Measurements from ENCODE around the gene TRIM3. TPM values are rescaled to one million over a fixed set of nuclear protein-coding genes. Genes with fewer than 3 reads are reported as not detected.

Gene TRIM3
- total RNA-seq, 1 experiment from 2014 or later = 14.4 TPM

DNA sequence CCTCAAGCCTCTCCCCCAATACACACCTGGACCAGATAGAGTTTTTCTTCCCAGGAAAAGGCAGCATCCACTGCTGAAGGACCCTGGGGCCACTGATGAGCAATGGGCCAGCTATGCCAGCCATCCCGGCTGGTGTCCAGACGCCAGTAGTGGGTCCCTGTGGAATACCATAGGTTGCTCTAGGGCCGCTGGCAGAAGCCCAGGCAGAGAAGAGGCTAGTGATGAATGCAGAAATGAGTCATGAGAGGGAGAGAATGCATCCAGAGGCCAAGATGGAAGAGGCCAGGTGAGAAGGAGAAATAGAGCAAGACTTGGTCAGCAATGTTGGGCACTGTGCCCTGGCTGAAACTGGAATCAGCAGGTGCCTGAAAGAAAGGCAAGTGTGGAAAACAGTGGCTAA, 41.9 kb downstream of the TRIM3 start:
- no peaks in the 10 kb centered on the region for H3K9me3 ChIP-seq (ENCODE audit: control insufficient read depth, low read depth, low read length)
- H4K20me1 ChIP-seq (ENCODE audit: control insufficient read depth, insufficient read depth, insufficient read length) = no peaks in the 10 kb centered on the region
- no peak overlapping the region for H3T11ph ChIP-seq (ENCODE audit: low read length)
- no peak overlapping the region for H3K23ac ChIP-seq (ENCODE audit: insufficient read length, low read depth, low read length)
- H3K4me1 ChIP-seq (ENCODE audit: insufficient read depth, low read length) = no peaks in the 10 kb centered on the region; the same call in 1 of the 2 replicates
- no peak overlapping the region for H3K27ac ChIP-seq (ENCODE audit: insufficient read length, low read depth, low read length)
- H3K79me2 ChIP-seq (ENCODE audit: insufficient read depth, low read length) = no peaks in the 10 kb centered on the region
- DNase-seq = no peak
- H3K14ac ChIP-seq (ENCODE audit: insufficient read depth, low read length) = no peak overlapping the region
- H3K9ac ChIP-seq (ENCODE audit: extremely low read depth, insufficient read length, low read length) = no peak overlapping the region
- H3K79me1 ChIP-seq (ENCODE audit: insufficient read depth, low read depth, low read length, poor library complexity, severe bottlenecking) = no peaks in the 10 kb centered on the region
- H2BK12ac ChIP-seq (ENCODE audit: insufficient read length, low read depth, low read length) = no peak overlapping the region
- no peak overlapping the region for H3K18ac ChIP-seq (ENCODE audit: insufficient read length, low read depth, low read length)
- H4K8ac ChIP-seq (replicated peaks; ENCODE audit: insufficient read length, low read depth, low read length) = no peak overlapping the region
- no peaks in the 10 kb centered on the region; a peak in 1 of 5 replicates for H3K9me3 Mint-ChIP-seq
- no peak overlapping the region for H3K4ac ChIP-seq (ENCODE audit: low read depth, low read length)
- H3K36me3 Mint-ChIP-seq (ENCODE audit: insufficient read depth in 1 of 3, low read depth in 3 of 3) = no peaks in the 10 kb centered on the region; a peak in 1 of 7 replicates
- no peak overlapping the region for H3K4me3 Mint-ChIP-seq
- no peak overlapping the region for H4K5ac ChIP-seq (ENCODE audit: insufficient read length, low read depth, low read length)
- H3K4me1 Mint-ChIP-seq = peaks cover 12% of the 10 kb centered on the region in 2 experiments
- WGBS (ENCODE audit: extremely low coverage, insufficient read length, low lambda C conversion rate) = no CpG with 5 or more reads among the region's 3 CpGs
- no peak overlapping the region for H3K27ac Mint-ChIP-seq
- H3K27me3 ChIP-seq (ENCODE audit: insufficient read depth, low read length) = no peaks in the 10 kb centered on the region
- no peak overlapping the region for H4K91ac ChIP-seq (ENCODE audit: insufficient read length, low read depth, low read length)
- no peak overlapping the region for H2BK20ac ChIP-seq (ENCODE audit: low read depth, low read length, poor library complexity, severe bottlenecking)
- H2AFZ ChIP-seq (ENCODE audit: low read length) = no peak overlapping the region
- no peaks in the 10 kb centered on the region for H3K23me2 ChIP-seq (ENCODE audit: insufficient read length, low read depth, low read length, poor library complexity, severe bottlenecking)
- no peak overlapping the region for H2BK120ac ChIP-seq (ENCODE audit: low read depth, low read length, poor library complexity, severe bottlenecking)
- no peak overlapping the region for H2BK5ac ChIP-seq (ENCODE audit: insufficient read length, low read length)
- TF ChIP-seq, protein P1, sequence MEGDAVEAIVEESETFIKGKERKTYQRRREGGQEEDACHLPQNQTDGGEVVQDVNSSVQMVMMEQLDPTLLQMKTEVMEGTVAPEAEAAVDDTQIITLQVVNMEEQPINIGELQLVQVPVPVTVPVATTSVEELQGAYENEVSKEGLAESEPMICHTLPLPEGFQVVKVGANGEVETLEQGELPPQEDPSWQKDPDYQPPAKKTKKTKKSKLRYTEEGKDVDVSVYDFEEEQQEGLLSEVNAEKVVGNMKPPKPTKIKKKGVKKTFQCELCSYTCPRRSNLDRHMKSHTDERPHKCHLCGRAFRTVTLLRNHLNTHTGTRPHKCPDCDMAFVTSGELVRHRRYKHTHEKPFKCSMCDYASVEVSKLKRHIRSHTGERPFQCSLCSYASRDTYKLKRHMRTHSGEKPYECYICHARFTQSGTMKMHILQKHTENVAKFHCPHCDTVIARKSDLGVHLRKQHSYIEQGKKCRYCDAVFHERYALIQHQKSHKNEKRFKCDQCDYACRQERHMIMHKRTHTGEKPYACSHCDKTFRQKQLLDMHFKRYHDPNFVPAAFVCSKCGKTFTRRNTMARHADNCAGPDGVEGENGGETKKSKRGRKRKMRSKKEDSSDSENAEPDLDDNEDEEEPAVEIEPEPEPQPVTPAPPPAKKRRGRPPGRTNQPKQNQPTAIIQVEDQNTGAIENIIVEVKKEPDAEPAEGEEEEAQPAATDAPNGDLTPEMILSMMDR (conservative IDR thresholded peaks at IDR 0.05) = no peak
- H2AK5ac ChIP-seq (ENCODE audit: insufficient read length, low read length) = no peak overlapping the region
- peaks cover 2% of the 10 kb centered on the region for H3K27me3 Mint-ChIP-seq (ENCODE audit: low read depth)
- no peak overlapping the region for H2BK15ac ChIP-seq (ENCODE audit: low read depth, low read length)
- H3K4me2 ChIP-seq (ENCODE audit: insufficient read depth, insufficient read length, low read length) = no peak overlapping the region
- H3K56ac ChIP-seq (ENCODE audit: insufficient read length, low read depth, low read length) = no peak overlapping the region

Data from H9 (cell line).